HEK293 (cell line): ENCODE data around the gene CDKL5.
"Not testable (repeated sequence)": the region's sequence is repeated elsewhere in the genome, so short reads cannot be mapped to it uniquely, and the experiment has no call there.

Source experiments
- CTCF ChIA-PET: fragments of 350-600 bp; formaldehyde crosslinking; extraction: SDS; loops from one replicate; lab custom pipeline; 2021; ENCODE audit warnings: antibody characterized with exemption; lab: Yijun Ruan, JAX
- POLR2A ChIA-PET: fragments of 300-600 bp; formaldehyde crosslinking; extraction: SDS; loops from one replicate; lab custom pipeline; 2020; ENCODE audit warnings: antibody characterized with exemption, inconsistent platforms; lab: Yijun Ruan, JAX
- H3K27ac ChIP-seq: fragments of 200-500 bp; sonication (Bioruptor generic); 2 replicates; pipeline ENCODE4 v1.5.1; 2014; ENCODE audit warnings: low read depth, low read length, control low read depth, inconsistent platforms; ENCODE audit errors: extremely low read depth
- H3K36me3 ChIP-seq, 2 experiments: fragments of 200-500 bp in 1 of 2; sonication (Bioruptor generic) in 1 of 2; 1 replicate in 1 of 2; 2 replicates in 1 of 2; pipeline ENCODE4 v1.5.1; 2014 to 2017; ENCODE audit warnings: inconsistent platforms in 2 of 2, low read length in 2 of 2; ENCODE audit not compliant: control insufficient read depth in 2 of 2, insufficient read depth in 1 of 2
- H3K4me1 ChIP-seq: fragments of 200-500 bp; sonication (Bioruptor generic); 2 replicates; pipeline ENCODE4 v1.5.1; 2014; ENCODE audit warnings: mild to moderate bottlenecking, low read length, inconsistent platforms; ENCODE audit not compliant: control insufficient read depth, insufficient read depth
- H3K4me3 ChIP-seq: 2 replicates; pipeline ENCODE4 v1.5.1; 2011; ENCODE audit warnings: low read depth, mild to moderate bottlenecking, control low read depth, low read length, moderate library complexity
- H3K9me3 ChIP-seq: fragments of 200-500 bp; sonication (Bioruptor generic); 2 replicates; pipeline ENCODE4 v1.5.1; 2014; ENCODE audit warnings: low read depth, low read length, inconsistent platforms; ENCODE audit not compliant: control insufficient read depth, insufficient read depth
- ATF2 ChIP-seq: fragments of 450-650 bp; formaldehyde crosslinking; IDR thresholded peaks from 2 replicates; pipeline ENCODE4 v1.5.1; 2016; ENCODE audit warnings: missing biosample characterization, missing genetic modification characterization, low read depth
- PRDM1 ChIP-seq: fragments of 450-650 bp; formaldehyde crosslinking; IDR thresholded peaks from 2 replicates; pipeline ENCODE4; 2016; ENCODE audit warnings: missing biosample characterization, missing genetic modification characterization
- SCRT2 ChIP-seq: fragments of 450-650 bp; formaldehyde crosslinking; IDR thresholded peaks from 2 replicates; pipeline ENCODE4 v1.5.1; 2016; ENCODE audit warnings: missing biosample characterization, missing genetic modification characterization
- SP3 ChIP-seq: fragments of 450-650 bp; formaldehyde crosslinking; IDR thresholded peaks from 2 replicates; pipeline ENCODE4 v1.5.1; 2016; ENCODE audit warnings: missing biosample characterization, missing genetic modification characterization
- YY2 ChIP-seq: fragments of 450-650 bp; formaldehyde crosslinking; IDR thresholded peaks from 2 replicates; pipeline ENCODE4 v1.5.1; 2016; ENCODE audit warnings: missing biosample characterization, missing genetic modification characterization
- ZNF211 ChIP-seq: fragments of 450-650 bp; formaldehyde crosslinking; IDR thresholded peaks from 2 replicates; pipeline ENCODE4 v1.5.1; 2016; ENCODE audit warnings: low read depth, missing biosample characterization, missing genetic modification characterization
- ZNF335 ChIP-seq: fragments of 450-650 bp; formaldehyde crosslinking; conservative IDR thresholded peaks from 2 replicates; pipeline ENCODE4 v1.5.1; 2016; ENCODE audit warnings: missing biosample characterization, missing genetic modification characterization
- ZNF37A ChIP-seq: fragments of 450-650 bp; IDR thresholded peaks from 2 replicates; pipeline ENCODE4 v1.5.1; 2018; ENCODE audit warnings: missing biosample characterization, missing genetic modification characterization
- ZNF449 ChIP-seq: fragments of 450-650 bp; formaldehyde crosslinking; IDR thresholded peaks from 2 replicates; pipeline ENCODE4 v1.5.1; 2017; ENCODE audit warnings: missing biosample characterization, mild to moderate bottlenecking, missing genetic modification characterization, moderate library complexity
- ZNF501 ChIP-seq: fragments of 450-650 bp; formaldehyde crosslinking; IDR thresholded peaks from 2 replicates; pipeline ENCODE4 v1.5.1; 2016; ENCODE audit warnings: missing biosample characterization, missing genetic modification characterization
- ZNF596 ChIP-seq: fragments of 450-650 bp; IDR thresholded peaks from 2 replicates; pipeline ENCODE4 v1.5.0; 2018; ENCODE audit warnings: missing biosample characterization, mild to moderate bottlenecking, missing genetic modification characterization, moderate library complexity
- ZNF626 ChIP-seq: fragments of 450-650 bp; sonication (Bioruptor Pico); formaldehyde crosslinking; IDR thresholded peaks from 2 replicates; pipeline ENCODE4 v1.5.1; 2018; ENCODE audit warnings: missing biosample characterization, missing genetic modification characterization, inconsistent platforms
- ZNF670 ChIP-seq: fragments of 450-650 bp; formaldehyde crosslinking; IDR thresholded peaks from 2 replicates; pipeline ENCODE4 v1.5.1; 2016; ENCODE audit warnings: missing biosample characterization, missing genetic modification characterization, low read depth
- ZNF792 ChIP-seq: fragments of 450-650 bp; formaldehyde crosslinking; IDR thresholded peaks from 2 replicates; pipeline ENCODE4 v1.5.1; 2016; ENCODE audit warnings: missing biosample characterization, missing genetic modification characterization
- TF ChIP-seq, protein P1 (sequence below): fragments of 450-650 bp; formaldehyde crosslinking; IDR thresholded peaks from 2 replicates; pipeline ENCODE4 v1.5.1; 2016; ENCODE audit warnings: missing biosample characterization, missing genetic modification characterization, borderline replicate concordance

CDKL5 gene

GRCh38 chrX:18424482-18425198, 768 bp upstream of the CDKL5 start (continued):
- TF ChIP-seq SP3 (tag by site-specific recombination) = no peak

DNA sequence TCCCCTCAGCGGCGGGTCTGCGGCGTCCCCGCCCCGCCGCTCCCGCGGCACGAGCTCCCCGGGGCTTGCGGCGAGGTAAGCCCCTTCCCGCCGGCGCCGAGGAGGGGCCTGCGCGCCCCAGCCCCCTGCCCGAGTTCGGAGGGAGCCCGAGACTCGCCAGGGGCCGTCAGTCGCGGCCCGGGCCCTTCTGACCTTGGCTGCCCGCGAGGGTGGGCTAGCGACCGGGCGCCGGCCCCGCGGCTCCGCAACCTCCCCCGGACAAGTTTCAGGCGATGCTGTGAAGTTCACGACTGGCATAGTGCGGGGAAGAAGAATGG, 554 bp downstream of the CDKL5 start:
- ChIA-PET POLR2A (interaction anchor here (1.4 kb wide), 1 partner anchor 8 kb away, joined by 3 read pairs; no protein-coding TSS in a partner anchor), CTCF (interaction anchor here (0.5 kb wide), 1 partner anchor 1373 kb away, joined by 4 read pairs; no protein-coding TSS in a partner anchor)
- H3K9me3 ChIP-seq = no peaks in the 10 kb centered on the region
- H3K36me3 ChIP-seq = no peaks in the 10 kb centered on the region
- TF ChIP-seq, protein P1, sequence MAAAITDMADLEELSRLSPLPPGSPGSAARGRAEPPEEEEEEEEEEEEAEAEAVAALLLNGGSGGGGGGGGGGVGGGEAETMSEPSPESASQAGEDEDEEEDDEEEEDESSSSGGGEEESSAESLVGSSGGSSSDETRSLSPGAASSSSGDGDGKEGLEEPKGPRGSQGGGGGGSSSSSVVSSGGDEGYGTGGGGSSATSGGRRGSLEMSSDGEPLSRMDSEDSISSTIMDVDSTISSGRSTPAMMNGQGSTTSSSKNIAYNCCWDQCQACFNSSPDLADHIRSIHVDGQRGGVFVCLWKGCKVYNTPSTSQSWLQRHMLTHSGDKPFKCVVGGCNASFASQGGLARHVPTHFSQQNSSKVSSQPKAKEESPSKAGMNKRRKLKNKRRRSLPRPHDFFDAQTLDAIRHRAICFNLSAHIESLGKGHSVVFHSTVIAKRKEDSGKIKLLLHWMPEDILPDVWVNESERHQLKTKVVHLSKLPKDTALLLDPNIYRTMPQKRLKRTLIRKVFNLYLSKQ (tag by site-specific recombination) = no peak
- TF ChIP-seq SCRT2 (no peak), ZNF335 (tag by site-specific recombination) (peak; percentile 61)
- TF ChIP-seq, all 188 proteins: peak for 1
- Histone ChIP-seq H3K4me1 (no peaks in the 10 kb centered on the region), H3K4me3 (peak overlapping the region; percentile 80), H3K27ac (no peak overlapping the region; the same call in 1 of the 2 replicates)

GRCh38 chrX:18428006-18428405, 2.6 kb downstream of the CDKL5 start:
- H3K9me3 ChIP-seq = no peaks in the 10 kb centered on the region
- H3K36me3 ChIP-seq = no peaks in the 10 kb centered on the region; a peak in 1 of 3 replicates
- H3K4me3 ChIP-seq = no peak overlapping the region
- no peak overlapping the region for H3K27ac ChIP-seq
- no peaks in the 10 kb centered on the region for H3K4me1 ChIP-seq
- TF ChIP-seq ZNF37A (no peak), PRDM1 (tag by site-specific recombination) (peak; percentile 24; the same call in 1 of the 2 replicates), SCRT2 (no peak)
- ChIA-PET CTCF (interaction anchor here (0.6 to 0.7 kb wide), 3 partner anchors 26 to 193 kb away, joined by 3 to 4 read pairs (median 3); no protein-coding TSS in a partner anchor), POLR2A (no interaction called here)

GRCh38 chrX:18433288-18433687, 7.9 kb downstream of the CDKL5 start:
- H3K27ac ChIP-seq, H3K36me3 ChIP-seq, H3K4me3 ChIP-seq, H3K4me1 ChIP-seq, H3K9me3 ChIP-seq, POLR2A ChIA-PET, CTCF ChIA-PET: not testable (repeated sequence)

DNA sequence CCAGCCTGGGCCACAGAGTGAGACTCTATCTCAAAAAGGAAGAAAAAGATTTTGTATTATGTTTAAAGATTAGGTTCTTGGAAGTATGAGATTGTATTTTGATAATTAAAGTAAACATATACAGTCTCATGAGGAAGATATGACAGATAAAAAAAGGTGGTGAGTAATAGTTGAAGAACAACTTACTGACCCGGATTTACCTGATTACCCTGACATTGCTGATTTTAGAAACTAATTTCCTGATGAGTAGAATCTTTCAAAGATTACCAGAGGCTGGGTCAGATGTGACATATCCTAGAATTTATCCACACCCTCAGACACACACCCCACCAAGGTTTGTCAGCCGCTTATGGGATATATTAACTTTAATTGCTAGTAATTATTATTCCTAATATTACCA, 9.5 kb downstream of the CDKL5 start:
- CTCF ChIA-PET = no interaction called here
- no peaks in the 10 kb centered on the region for H3K9me3 ChIP-seq
- TF ChIP-seq ZNF792 = no peak
- TF ChIP-seq ZNF626 (tag by site-specific recombination) = no peak
- no peak for TF ChIP-seq ZNF501 (tag by site-specific recombination)
- H3K4me3 ChIP-seq = no peak overlapping the region
- H3K36me3 ChIP-seq = no peaks in the 10 kb centered on the region; a peak in 1 of 3 replicates
- no peaks in the 10 kb centered on the region for H3K4me1 ChIP-seq
- POLR2A ChIA-PET = no interaction called here
- no peak overlapping the region for H3K27ac ChIP-seq

DNA sequence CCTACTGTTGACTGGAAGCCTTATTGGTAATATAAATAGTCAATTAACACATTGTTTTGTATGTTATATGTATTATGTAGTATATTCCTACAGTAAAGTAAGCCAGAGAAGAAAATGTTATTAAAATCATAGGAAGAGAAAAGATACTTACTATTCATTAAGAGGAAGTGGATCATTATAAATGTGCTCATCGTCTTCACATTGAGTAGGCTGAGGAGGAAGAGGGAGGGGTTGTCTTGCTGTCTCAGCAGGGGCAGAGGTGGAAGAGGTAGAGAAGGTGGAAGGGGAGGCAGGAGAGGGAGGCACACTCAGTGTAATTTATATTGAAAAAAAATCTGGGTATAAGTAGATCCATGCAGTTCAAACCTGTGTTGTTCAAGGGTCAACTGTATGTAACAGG, 10.6 kb downstream of the CDKL5 start:
- no peaks in the 10 kb centered on the region for H3K9me3 ChIP-seq
- H3K4me1 ChIP-seq = no peaks in the 10 kb centered on the region
- CTCF ChIA-PET = interaction anchor here (0.6 kb wide), 1 partner anchor 358 kb away, joined by 3 read pairs; no protein-coding TSS in a partner anchor
- H3K36me3 ChIP-seq = no peaks in the 10 kb centered on the region; a peak in 1 of 3 replicates
- H3K27ac ChIP-seq = no peak overlapping the region
- POLR2A ChIA-PET = no interaction called here
- H3K4me3 ChIP-seq = no peak overlapping the region
- no peak for TF ChIP-seq ZNF596
- no peak for TF ChIP-seq ZNF211 (tag by site-specific recombination)
- no peak for TF ChIP-seq ZNF449 (tag by site-specific recombination)
- TF ChIP-seq ATF2 = no peak
- no peak for TF ChIP-seq ZNF670 (tag by site-specific recombination)
- no peak for TF ChIP-seq YY2
